ENCODE data around the gene UCN3. TPM values are rescaled to one million over a fixed set of nuclear protein-coding genes. Genes with fewer than 3 reads are reported as not detected.

The UCN3 gene
- total RNA-seq, 1 experiment from 2014 or later: not detected

DNA sequence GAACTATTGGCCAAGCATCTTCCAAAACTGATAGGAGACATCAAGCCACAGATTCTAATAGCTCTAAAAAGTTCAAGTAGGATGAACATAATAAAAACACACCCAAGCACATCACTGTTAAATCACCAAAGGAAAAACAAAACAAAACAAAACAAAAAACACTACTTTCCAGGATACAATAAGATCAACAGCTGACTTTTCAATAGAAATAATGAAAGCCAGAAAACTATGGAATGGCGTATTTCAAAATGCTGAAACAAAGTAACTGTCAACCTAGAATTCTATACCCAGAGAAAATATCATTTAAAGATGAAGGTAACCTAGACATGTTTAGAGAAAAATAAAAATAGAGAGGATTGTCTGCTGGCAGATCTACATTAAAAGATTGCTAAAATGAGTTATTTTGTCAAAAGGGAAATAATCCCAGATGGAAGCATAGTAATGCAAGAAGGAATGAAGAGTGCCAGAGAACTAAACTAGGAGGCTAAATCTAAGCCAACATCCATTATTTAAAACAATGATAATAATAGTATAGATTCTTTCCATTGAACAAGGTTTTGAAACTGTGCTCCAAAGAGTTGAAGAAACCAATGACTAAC, 25.9 kb downstream of the UCN3 start:
- Histone ChIP-seq H3K9ac (ENCODE audit: extremely low read depth, insufficient read length, low read length) (no peak overlapping the region), H2AK5ac (ENCODE audit: insufficient read length, low read length) (no peak overlapping the region), H3K4ac (ENCODE audit: low read depth, low read length) (no peak overlapping the region), H2BK120ac (ENCODE audit: low read depth, low read length, poor library complexity, severe bottlenecking) (no peak overlapping the region), H3K23ac (ENCODE audit: insufficient read length, low read depth, low read length) (no peak overlapping the region), H3K79me2 (ENCODE audit: insufficient read depth, low read length) (no peaks in the 10 kb centered on the region), H3K9me3 (ENCODE audit: control insufficient read depth, low read depth, low read length) (peaks cover 13% of the 10 kb centered on the region), H2BK15ac (ENCODE audit: low read depth, low read length) (no peak overlapping the region), H3K14ac (ENCODE audit: insufficient read depth, low read length) (no peak overlapping the region), H4K8ac (replicated peaks; ENCODE audit: insufficient read length, low read depth, low read length) (no peak overlapping the region), H4K5ac (ENCODE audit: insufficient read length, low read depth, low read length) (no peak overlapping the region), H2BK12ac (ENCODE audit: insufficient read length, low read depth, low read length) (no peak overlapping the region), H3K27ac (ENCODE audit: insufficient read length, low read depth, low read length) (no peak overlapping the region), H4K20me1 (ENCODE audit: control insufficient read depth, insufficient read depth, insufficient read length) (no peaks in the 10 kb centered on the region), H2BK20ac (ENCODE audit: low read depth, low read length, poor library complexity, severe bottlenecking) (no peak overlapping the region), H3T11ph (ENCODE audit: low read length) (no peak overlapping the region), H3K79me1 (ENCODE audit: insufficient read depth, low read depth, low read length, poor library complexity, severe bottlenecking) (no peaks in the 10 kb centered on the region), H2AFZ (ENCODE audit: low read length) (no peak overlapping the region), H3K56ac (ENCODE audit: insufficient read length, low read depth, low read length) (no peak overlapping the region), H3K18ac (ENCODE audit: insufficient read length, low read depth, low read length) (no peak overlapping the region), H3K27me3 (ENCODE audit: insufficient read depth, low read length) (no peaks in the 10 kb centered on the region), H3K4me2 (ENCODE audit: insufficient read depth, insufficient read length, low read length) (no peak overlapping the region), H3K23me2 (ENCODE audit: insufficient read length, low read depth, low read length, poor library complexity, severe bottlenecking) (no peaks in the 10 kb centered on the region), H4K91ac (ENCODE audit: insufficient read length, low read depth, low read length) (no peak overlapping the region), H3K4me1 (ENCODE audit: insufficient read depth, low read length) (no peaks in the 10 kb centered on the region), H2BK5ac (ENCODE audit: insufficient read length, low read length) (no peak overlapping the region)
- Mint-ChIP-seq H3K36me3 (ENCODE audit: insufficient read depth in 1 of 3, low read depth in 3 of 3) (peaks cover 14 to 38% (median 32%) of the 10 kb centered on the region in 3 experiments), H3K4me3 (no peak overlapping the region), H3K4me1 (peaks cover 4% of the 10 kb centered on the region in 2 experiments), H3K27ac (no peak overlapping the region), H3K27me3 (ENCODE audit: low read depth) (no peaks in the 10 kb centered on the region), H3K9me3 (peaks cover 56 to 62% of the 10 kb centered on the region in 2 experiments)
- TF ChIP-seq, protein P1, sequence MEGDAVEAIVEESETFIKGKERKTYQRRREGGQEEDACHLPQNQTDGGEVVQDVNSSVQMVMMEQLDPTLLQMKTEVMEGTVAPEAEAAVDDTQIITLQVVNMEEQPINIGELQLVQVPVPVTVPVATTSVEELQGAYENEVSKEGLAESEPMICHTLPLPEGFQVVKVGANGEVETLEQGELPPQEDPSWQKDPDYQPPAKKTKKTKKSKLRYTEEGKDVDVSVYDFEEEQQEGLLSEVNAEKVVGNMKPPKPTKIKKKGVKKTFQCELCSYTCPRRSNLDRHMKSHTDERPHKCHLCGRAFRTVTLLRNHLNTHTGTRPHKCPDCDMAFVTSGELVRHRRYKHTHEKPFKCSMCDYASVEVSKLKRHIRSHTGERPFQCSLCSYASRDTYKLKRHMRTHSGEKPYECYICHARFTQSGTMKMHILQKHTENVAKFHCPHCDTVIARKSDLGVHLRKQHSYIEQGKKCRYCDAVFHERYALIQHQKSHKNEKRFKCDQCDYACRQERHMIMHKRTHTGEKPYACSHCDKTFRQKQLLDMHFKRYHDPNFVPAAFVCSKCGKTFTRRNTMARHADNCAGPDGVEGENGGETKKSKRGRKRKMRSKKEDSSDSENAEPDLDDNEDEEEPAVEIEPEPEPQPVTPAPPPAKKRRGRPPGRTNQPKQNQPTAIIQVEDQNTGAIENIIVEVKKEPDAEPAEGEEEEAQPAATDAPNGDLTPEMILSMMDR (conservative IDR thresholded peaks at IDR 0.05): no peak
- DNase-seq: no peak
- WGBS (ENCODE audit: extremely low coverage, insufficient read length, low lambda C conversion rate): no CpG with 5 or more reads among the region's 1 CpG

Measured in H9 (cell line).